Motor neuron (in vitro differentiated cells): ENCODE measurements around the gene SHROOM3. TPM values are rescaled to one million over a fixed set of nuclear protein-coding genes. Genes with fewer than 3 reads are reported as not detected.
A peak's percentile ranks its signal among the peaks of the same experiment; 100 is the strongest.

ENCODE experiments used
- ATAC-seq, 8 experiments: fragments of 200-7000 bp; cut with Tn5 transposase; replicated peaks in 6 of 8; 2 replicates each; pipeline ENCODE4 v1.8.0; 2021; ENCODE audit warnings: mild to moderate bottlenecking in 8 of 8, moderate library complexity in 8 of 8
- H3K27ac ChIP-seq, 2 donors: fragments of 250-450 bp; sonication (Bioruptor Pico); 2 replicates each; pipeline ENCODE4 v1.9.0; 2021; ENCODE audit warnings: antibody characterized with exemption in 2 of 2, mild to moderate bottlenecking in 2 of 2, moderate library complexity in 1 of 2
- H3K4me1 ChIP-seq, 2 donors: fragments of 250-450 bp; sonication (Bioruptor Pico); replicated peaks in 1 of 2; 2 replicates each; pipeline ENCODE4 v1.6.1; 2021; ENCODE audit warnings: antibody characterized with exemption in 2 of 2, mild to moderate bottlenecking in 2 of 2, moderate library complexity in 1 of 2
- H3K4me3 ChIP-seq, 5 donors: fragments of 250-450 bp; sonication (Bioruptor Pico); 2 replicates each; pipeline ENCODE4 v1.9.0; 2021; ENCODE audit warnings: antibody characterized with exemption in 5 of 5, mild to moderate bottlenecking in 5 of 5, moderate library complexity in 4 of 5
- WGBS, 10 experiments: fragments of 450-650 bp; shearing (Covaris generic); methylation state at CpG; one replicate each; pipeline ENCODE4 v1.0.0; 2022; 5-methylcytosine and 5-hydroxymethylcytosine counted together
- in situ Hi-C, 9 experiments: fragments of 400-800 bp; cut with MboI; loops; one replicate each; pipeline ENCODE4 v1.15.0; 2021; ENCODE audit warnings: low sequenced_read_pairs in 9 of 9, low pct_unique_long_range_greater_than_20kb in 2 of 9; ENCODE audit not compliant: unreplicated experiment in 9 of 9
- total RNA-seq, 8 experiments: library from RNA; unstranded; fragments of 300-600 nt; gene quantifications; 2 replicates each; pipeline versions ENCODE4 v1.2.3 to v1.2.4, GENCODE V29; 2022

The SHROOM3 gene
- total RNA-seq, 8 experiments from 2014 or later: 0.49 to 51.0 (median 7.9) TPM

- ATAC-seq: no peak
- in situ Hi-C loops: no loop called here
- H3K4me3 ChIP-seq: no peak overlapping the region
- no peak overlapping the region for H3K27ac ChIP-seq
- H3K4me1 ChIP-seq: peaks cover 0 to 8% of the 10 kb centered on the region in 2 donors
Measured at GRCh38 chr4:76533314-76533713, 98.3 kb downstream of the SHROOM3 start.

DNA sequence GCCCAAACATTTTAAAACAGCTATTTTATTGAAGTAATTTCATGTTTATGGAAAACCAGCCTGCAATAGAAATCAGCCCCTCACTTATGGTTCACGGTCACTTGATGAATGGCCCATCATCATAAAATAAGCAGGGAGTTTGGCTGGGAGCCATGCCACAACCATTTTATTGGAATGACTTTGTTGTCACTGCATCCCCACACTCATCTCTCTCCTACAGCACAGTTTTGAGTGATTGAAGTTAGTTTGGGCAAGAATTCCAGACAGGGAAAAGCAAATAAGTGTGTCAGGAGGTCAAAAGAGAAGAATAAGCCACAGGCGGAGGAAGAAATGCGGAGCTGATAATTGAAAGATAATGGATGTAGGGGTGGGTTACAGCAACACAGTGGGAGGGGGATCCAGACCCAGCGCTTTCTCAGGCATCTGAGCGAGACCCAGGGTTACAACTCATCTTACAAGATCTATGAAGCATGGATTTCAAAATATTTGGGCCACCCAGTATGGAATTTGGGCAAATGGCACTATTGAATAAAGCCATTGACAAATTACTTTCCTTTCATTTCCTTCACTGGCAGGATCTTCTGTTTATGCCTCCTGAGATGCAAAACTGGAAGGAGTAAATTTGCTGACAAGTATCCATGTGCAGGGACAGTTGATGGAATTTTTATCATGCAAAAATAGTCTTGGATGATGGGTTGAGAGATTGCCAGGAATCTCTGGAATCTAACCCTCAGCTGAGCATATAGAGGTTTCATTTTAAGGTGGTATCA is 100.8 kb downstream of the SHROOM3 start:
- 0 to 100% (median 69%) methylated on average over 1 to 5 of the region's 5 CpGs for WGBS, 10 experiments
- H3K27ac ChIP-seq: no peak overlapping the region
- H3K4me1 ChIP-seq: peaks cover 0 to 8% of the 10 kb centered on the region in 2 donors
- peak in 2 of 8 experiments; percentile 46 to 73 for ATAC-seq
- in situ Hi-C loops: no loop called here
- no peak overlapping the region for H3K4me3 ChIP-seq

DNA sequence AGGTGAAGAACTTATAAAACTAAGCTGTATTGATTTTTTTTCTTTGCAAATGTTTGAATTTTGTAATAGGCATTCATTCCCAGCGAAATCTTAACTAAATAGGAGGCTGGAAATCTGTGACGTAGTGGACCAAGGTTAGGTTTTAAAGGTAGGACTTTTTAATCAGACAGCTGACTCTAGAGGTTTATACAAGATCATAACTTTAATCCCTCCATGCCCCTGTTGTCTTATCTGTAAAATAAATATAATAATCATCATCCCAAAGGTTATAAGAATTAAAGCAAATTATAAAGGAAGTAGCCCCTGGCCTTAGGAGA is 101.3 kb downstream of the SHROOM3 start:
- in situ Hi-C loops: no loop called here
- WGBS, 10 experiments: 17 to 100% (median 93%) methylated on average over 1 to 2 of the region's 2 CpGs; no CpG with 5 or more reads in 1 of the 10 experiments
- H3K4me3 ChIP-seq: no peak overlapping the region
- no peak for ATAC-seq
- H3K4me1 ChIP-seq: peaks cover 0 to 8% of the 10 kb centered on the region in 2 donors
- H3K27ac ChIP-seq: no peak overlapping the region

DNA sequence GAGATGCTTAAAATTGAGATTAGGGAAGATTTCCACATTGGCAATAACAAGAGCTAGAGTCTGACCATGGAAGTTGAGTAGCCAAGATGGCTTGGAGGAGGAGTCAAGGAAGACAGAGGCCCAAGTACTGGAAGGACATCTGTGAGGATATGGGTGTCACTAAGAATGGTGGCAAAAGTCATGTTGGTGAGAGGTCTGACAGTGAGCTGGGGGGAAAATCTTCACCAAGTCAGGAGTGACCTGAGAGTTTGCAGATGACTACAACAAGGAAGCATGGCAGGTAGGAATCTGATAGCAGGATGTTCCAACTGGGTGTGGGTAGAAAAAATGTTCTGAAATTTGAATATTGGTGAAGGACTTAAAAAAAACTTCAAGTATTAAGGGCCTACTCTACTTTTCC is 103.3 kb downstream of the SHROOM3 start:
- Histone ChIP-seq H3K4me3 (no peak overlapping the region), H3K27ac (no peak overlapping the region), H3K4me1 (peaks cover 0 to 8% of the 10 kb centered on the region in 2 donors)
- in situ Hi-C loops: no loop called here
- no peak for ATAC-seq

- Histone ChIP-seq H3K4me3 (no peak overlapping the region), H3K27ac (no peak overlapping the region), H3K4me1 (peaks cover 0 to 8% of the 10 kb centered on the region in 2 donors)
- ATAC-seq: no peak
- in situ Hi-C loops: no loop called here
- WGBS, 10 experiments: 70 to 100% (median 85%) methylated on average over 1 to 6 of the region's 6 CpGs; no CpG with 5 or more reads in 1 of the 10 experiments
Measured at GRCh38 chr4:76539979-76540378, 105.0 kb downstream of the SHROOM3 start.

DNA sequence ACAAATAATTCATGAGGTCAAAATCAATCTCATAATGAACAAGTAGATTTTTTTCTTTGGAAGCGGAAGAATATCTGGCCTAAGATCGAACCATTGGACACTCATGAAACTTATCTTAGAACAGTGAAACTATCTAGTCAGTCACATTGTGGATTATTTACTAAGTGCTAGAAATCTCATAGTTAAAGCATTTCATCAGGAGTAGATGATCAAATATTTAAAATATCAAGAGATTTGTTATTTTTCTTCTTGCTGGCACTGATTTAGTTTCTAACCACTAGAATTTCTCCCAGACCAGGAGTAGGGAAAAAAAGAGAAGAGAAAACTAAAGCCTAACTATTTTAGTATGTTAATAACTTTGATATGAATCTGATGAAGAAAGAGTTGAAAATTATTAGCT is 105.5 kb downstream of the SHROOM3 start:
- in situ Hi-C loops: no loop called here

GRCh38 chr4:76543378-76543777 is 108.3 kb downstream of the SHROOM3 start:
- Histone ChIP-seq H3K4me3 (no peak overlapping the region), H3K4me1 (peaks cover 3 to 7% of the 10 kb centered on the region in 2 donors), H3K27ac (no peak overlapping the region)
- no peak for ATAC-seq
- WGBS, 10 experiments: 43 to 100% (median 92%) methylated on average over 2 to 5 of the region's 5 CpGs; no CpG with 5 or more reads in 1 of the 10 experiments
- in situ Hi-C loops: no loop called here

More for the DNA sequence above, 105.5 kb downstream of the SHROOM3 start:
- ATAC-seq: no peak
- Histone ChIP-seq H3K4me3 (no peak overlapping the region), H3K4me1 (peaks cover 0 to 5% of the 10 kb centered on the region in 2 donors), H3K27ac (no peak overlapping the region)
- 69 to 100% (median 90%) methylated on average over 2 of the region's 2 CpGs; no CpG with 5 or more reads in 2 of the 10 experiments for WGBS, 10 experiments

DNA sequence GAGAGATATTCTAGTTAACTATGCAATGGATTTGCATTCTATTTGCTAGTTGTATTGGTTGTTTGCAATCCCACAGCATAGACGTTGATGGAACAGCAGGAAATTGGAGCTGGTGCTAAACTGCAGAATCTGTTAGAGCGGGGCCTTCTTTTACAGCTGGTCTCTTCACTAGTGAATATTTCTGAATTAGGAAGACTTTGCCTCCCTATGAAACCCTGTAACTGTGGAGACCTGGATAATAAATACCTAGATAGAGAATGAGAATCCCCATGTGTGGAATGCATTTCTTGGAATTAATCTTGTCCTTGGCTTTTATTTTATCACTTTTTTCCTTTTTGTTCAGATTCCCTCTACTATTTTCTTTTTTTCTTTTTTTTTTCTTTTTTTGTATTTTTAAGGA is 109.7 kb downstream of the SHROOM3 start:
- no peak overlapping the region for H3K27ac ChIP-seq
- H3K4me3 ChIP-seq: no peak overlapping the region
- H3K4me1 ChIP-seq: peaks cover 3 to 7% of the 10 kb centered on the region in 2 donors
- in situ Hi-C loops: no loop called here
- 73 to 100% (median 89%) methylated on average over 1 to 2 of the region's 2 CpGs; no CpG with 5 or more reads in 1 of the 10 experiments for WGBS, 10 experiments
- ATAC-seq: peak in 1 of 8 experiments; percentile 25

DNA sequence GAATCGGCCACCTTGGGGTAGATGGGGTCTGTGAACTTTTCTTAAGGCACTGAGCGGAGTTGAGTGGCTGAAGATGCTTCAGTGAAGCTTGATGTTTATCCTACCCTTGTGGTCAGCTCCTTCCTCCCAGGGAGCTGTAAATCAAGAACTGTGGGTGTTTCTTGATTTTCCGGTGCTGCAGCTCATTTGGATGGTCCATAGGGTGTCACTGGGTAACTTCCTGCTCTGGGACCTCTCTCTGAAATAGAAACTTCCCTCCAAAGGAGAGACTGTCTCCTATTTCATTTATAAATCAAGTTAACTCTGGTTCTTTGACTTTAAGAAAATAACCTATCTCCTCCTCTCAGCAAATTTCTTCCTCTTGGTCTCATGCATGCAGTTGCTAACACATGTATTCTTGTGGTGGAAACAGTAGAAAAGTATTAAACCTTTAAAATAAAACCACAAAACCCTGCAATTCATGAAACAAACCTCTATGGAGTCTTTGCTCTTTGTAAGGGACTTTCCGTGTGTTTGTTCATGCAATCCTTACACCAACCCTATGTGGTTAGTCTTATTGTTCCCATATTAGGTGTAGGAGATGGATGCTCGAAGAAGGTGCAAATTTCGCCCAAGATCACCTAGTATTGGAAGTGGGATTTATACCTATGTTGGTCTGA is 110.3 kb downstream of the SHROOM3 start:
- Histone ChIP-seq H3K4me3 (no peak overlapping the region), H3K4me1 (peaks cover 3 to 7% of the 10 kb centered on the region in 2 donors), H3K27ac (no peak overlapping the region)
- WGBS, 10 experiments: 73 to 100% (median 93%) methylated on average over 2 to 5 of the region's 6 CpGs; no CpG with 5 or more reads in 1 of the 10 experiments
- in situ Hi-C loops: no loop called here
- no peak for ATAC-seq

DNA sequence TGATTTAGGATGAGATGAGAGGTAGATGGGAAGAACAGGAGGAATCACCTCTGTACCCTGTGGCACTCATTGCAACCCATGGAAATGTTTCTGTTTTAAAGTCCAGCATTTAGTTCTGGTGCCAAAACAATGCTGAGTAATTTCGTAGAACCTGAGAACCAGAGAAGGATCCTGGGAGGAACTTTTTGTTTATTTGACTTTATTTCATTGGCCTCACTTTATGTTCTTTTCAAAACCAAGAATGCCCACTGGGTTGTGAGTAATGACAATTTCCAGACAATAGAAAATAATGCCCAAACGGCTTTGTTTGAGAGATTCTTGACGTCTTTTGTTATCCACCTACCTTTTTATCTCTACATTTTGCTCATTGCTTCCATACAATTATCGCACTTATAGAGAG is 111.3 kb downstream of the SHROOM3 start:
- peaks cover 3 to 7% of the 10 kb centered on the region in 2 donors for H3K4me1 ChIP-seq
- in situ Hi-C loops: no loop called here
- no peak for ATAC-seq
- WGBS, 10 experiments: 33 to 79% (median 55%) methylated on average over 3 to 4 of the region's 4 CpGs; no CpG with 5 or more reads in 1 of the 10 experiments
- no peak overlapping the region for H3K27ac ChIP-seq
- no peak overlapping the region for H3K4me3 ChIP-seq

GRCh38 chr4:76546759-76547742 is 112.0 kb downstream of the SHROOM3 start:
- in situ Hi-C loops: no loop called here

DNA sequence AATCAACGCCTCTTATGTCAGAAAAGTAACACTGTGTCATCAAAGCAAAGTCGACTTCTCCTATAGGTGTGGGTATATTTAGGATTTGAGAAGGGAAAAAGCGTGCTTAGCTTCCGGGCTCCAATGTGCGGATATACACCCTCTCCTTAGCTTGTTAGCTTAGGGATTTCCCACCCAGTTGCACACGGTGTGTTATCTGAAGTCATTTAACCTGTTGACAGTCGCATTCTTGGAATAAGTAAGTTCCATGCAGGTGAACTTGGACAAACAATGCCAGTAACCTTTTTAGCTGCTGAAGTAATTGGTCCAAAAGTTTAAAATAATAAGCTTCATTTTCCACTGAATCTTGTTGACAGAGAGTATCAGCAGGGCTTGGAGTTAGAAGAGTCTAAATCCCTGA is 113.7 kb downstream of the SHROOM3 start:
- WGBS, 10 experiments: 84 to 100% (median 89%) methylated on average over 1 to 7 of the region's 7 CpGs; no CpG with 5 or more reads in 3 of the 10 experiments
- H3K4me1 ChIP-seq: peaks cover 3 to 7% of the 10 kb centered on the region in 2 donors
- in situ Hi-C loops: no loop called here
- H3K4me3 ChIP-seq: no peak overlapping the region
- no peak for ATAC-seq
- no peak overlapping the region for H3K27ac ChIP-seq

More at GRCh38 chr4:76546759-76547742, 112.0 kb downstream of the SHROOM3 start:
- ATAC-seq: peak; percentile 24 to 91 (median 46)
- H3K27ac ChIP-seq: no peak overlapping the region
- 0 to 77% (median 54%) methylated on average over 2 to 12 of the region's 14 CpGs; no CpG with 5 or more reads in 1 of the 10 experiments for WGBS, 10 experiments
- H3K4me1 ChIP-seq: peaks cover 3 to 7% of the 10 kb centered on the region in 2 donors
- no peak overlapping the region for H3K4me3 ChIP-seq

- WGBS, 10 experiments: 67 to 100% (median 100%) methylated on average over 1 of the region's 1 CpG; no CpG with 5 or more reads in 3 of the 10 experiments
- ATAC-seq: no peak
- no peak overlapping the region for H3K27ac ChIP-seq
- H3K4me1 ChIP-seq: peaks cover 3 to 7% of the 10 kb centered on the region in 2 donors
- in situ Hi-C loops: no loop called here
- no peak overlapping the region for H3K4me3 ChIP-seq
Measured at GRCh38 chr4:76549765-76550164, 114.7 kb downstream of the SHROOM3 start.
